HG03039 (cell line): ENCODE data around the gene CLEC14A.

Experiments used
- ATAC-seq: cut with Tn5 transposase; IDR thresholded peaks from one replicate; pipeline ENCODE4 v1.9.1; 2021; ENCODE audit warnings: mild to moderate bottlenecking, moderate library complexity; ENCODE audit not compliant: unreplicated experiment

CLEC14A gene

GRCh38 chr14:38255673-38256532 is at the start of gene CLEC14A:
CLEC14A (minus strand) TSS chr14:38256093; CDS start chr14:38256022, 71 bp downstream.
- no peak for ATAC-seq

- no peak for ATAC-seq
Measured at GRCh38 chr14:38302966-38303365, 47.1 kb upstream of the CLEC14A start.

- ATAC-seq = no peak
Measured at GRCh38 chr14:38302034-38302433, 46.1 kb upstream of the CLEC14A start.

- no peak for ATAC-seq
Measured at GRCh38 chr14:38297681-38298080, 41.8 kb upstream of the CLEC14A start.

GRCh38 chr14:38291681-38292467 is 36.0 kb upstream of the CLEC14A start:
- no peak for ATAC-seq

- no peak for ATAC-seq
Measured at GRCh38 chr14:38290601-38291188, 34.8 kb upstream of the CLEC14A start.

- no peak for ATAC-seq
Measured at GRCh38 chr14:38286452-38286851, 30.6 kb upstream of the CLEC14A start.

GRCh38 chr14:38285962-38286361 is 30.1 kb upstream of the CLEC14A start:
- ATAC-seq = no peak

- no peak for ATAC-seq
Measured at GRCh38 chr14:38282936-38283335, 27.0 kb upstream of the CLEC14A start.

GRCh38 chr14:38280081-38280480 is 24.2 kb upstream of the CLEC14A start:
- no peak for ATAC-seq

- no peak for ATAC-seq
Measured at GRCh38 chr14:38279572-38279971, 23.7 kb upstream of the CLEC14A start.

GRCh38 chr14:38278035-38278434 is 22.1 kb upstream of the CLEC14A start:
- ATAC-seq = no peak

GRCh38 chr14:38262844-38263243 is 7.0 kb upstream of the CLEC14A start:
- no peak for ATAC-seq

GRCh38 chr14:38261620-38262019 is 5.7 kb upstream of the CLEC14A start:
- no peak for ATAC-seq

GRCh38 chr14:38257507-38257906 is 1.6 kb upstream of the CLEC14A start:
- no peak for ATAC-seq

GRCh38 chr14:38256533-38256840 is 594 bp upstream of the CLEC14A start:
- ATAC-seq = no peak

GRCh38 chr14:38255408-38255672 is 553 bp downstream of the CLEC14A start:
- ATAC-seq = no peak

GRCh38 chr14:38254571-38255407 is 1.1 kb downstream of the CLEC14A start:
- ATAC-seq = no peak

- no peak for ATAC-seq
Measured at GRCh38 chr14:38253676-38254075, 2.2 kb downstream of the CLEC14A start.

- ATAC-seq = no peak
Measured at GRCh38 chr14:38252066-38252710, 3.7 kb downstream of the CLEC14A start.

GRCh38 chr14:38250331-38250730 is 5.6 kb downstream of the CLEC14A start:
- ATAC-seq = no peak
